ENCODE measurements around the gene RAB3A.
"Not testable (repeated sequence)": the region's sequence is repeated elsewhere in the genome, so short reads cannot be mapped to it uniquely, and the experiment has no call there.

The RAB3A gene

GRCh38 chr19:18223860-18224524 lies 20.1 kb upstream of the RAB3A start:
- DNase-seq = peak; percentile 13

GRCh38 chr19:18221815-18222725 lies 18.2 kb upstream of the RAB3A start:
- no peak for DNase-seq

- no peak for DNase-seq
Measured at GRCh38 chr19:18220632-18221275, 16.9 kb upstream of the RAB3A start.

GRCh38 chr19:18219911-18220631 lies 16.2 kb upstream of the RAB3A start:
- DNase-seq = no peak

- no peak for DNase-seq
Measured at GRCh38 chr19:18218600-18218999, 14.8 kb upstream of the RAB3A start.

- DNase-seq = no peak
Measured at GRCh38 chr19:18218159-18218558, 14.3 kb upstream of the RAB3A start.

GRCh38 chr19:18216789-18217188 lies 12.9 kb upstream of the RAB3A start:
- DNase-seq = no peak

GRCh38 chr19:18214779-18215433 lies 11.1 kb upstream of the RAB3A start:
- DNase-seq = no peak

GRCh38 chr19:18211683-18212082 lies 7.8 kb upstream of the RAB3A start:
- DNase-seq = no peak

GRCh38 chr19:18209912-18210311 lies 6.1 kb upstream of the RAB3A start:
- not testable (repeated sequence) for DNase-seq

GRCh38 chr19:18208098-18208951 lies 4.5 kb upstream of the RAB3A start:
- DNase-seq = peak; percentile 55

- DNase-seq = no peak
Measured at GRCh38 chr19:18206018-18206417, 2.2 kb upstream of the RAB3A start.

- DNase-seq = peak; percentile 41
Measured at GRCh38 chr19:18205200-18205892, 1.5 kb upstream of the RAB3A start.

GRCh38 chr19:18204394-18205199 lies 755 bp upstream of the RAB3A start:
- peak; percentile 18 for DNase-seq

GRCh38 chr19:18203408-18203862 lies 407 bp downstream of the RAB3A start:
- peak; percentile 43 for DNase-seq

GRCh38 chr19:18202778-18203407 lies 949 bp downstream of the RAB3A start:
- DNase-seq = peak; percentile 22

GRCh38 chr19:18202397-18202777 lies 1.5 kb downstream of the RAB3A start:
- DNase-seq = no peak

- no peak for DNase-seq
Measured at GRCh38 chr19:18198374-18198773, 5.5 kb downstream of the RAB3A start.

GRCh38 chr19:18197941-18198340 lies 5.9 kb downstream of the RAB3A start:
- no peak for DNase-seq
